BJ (cell line): ENCODE results near the gene KDM5B. TPM values are rescaled to one million over a fixed set of nuclear protein-coding genes. Genes with fewer than 3 reads are reported as not detected.

Source experiments
- CTCF ChIA-PET: fragments of 350-600 bp; formaldehyde crosslinking; extraction: SDS; loops from one replicate; lab custom pipeline; 2021; ENCODE audit warnings: antibody characterized with exemption, inconsistent platforms; lab: Yijun Ruan, JAX
- POLR2A ChIA-PET: fragments of 300-600 bp; sonication (Branson Sonifier 250); formaldehyde crosslinking; extraction: SDS; loops from one replicate; lab custom pipeline; 2021; ENCODE audit warnings: antibody characterized with exemption; lab: Charles Lee
- DNase-seq: peaks from one replicate; pipeline ENCODE4 v3.0.0-alpha.2; 2011; ENCODE audit warnings: low read depth
- H3K27me3 ChIP-seq: 2 replicates; pipeline ENCODE4 v1.6.0; 2011; ENCODE audit warnings: low read length; ENCODE audit not compliant: control insufficient read depth, insufficient read depth
- H3K36me3 ChIP-seq: 2 replicates; pipeline ENCODE4 v1.5.1; 2011; ENCODE audit warnings: low read length; ENCODE audit not compliant: control insufficient read depth, insufficient read depth
- H3K4me3 ChIP-seq: 2 replicates; pipeline ENCODE4 v1.5.1; 2011; ENCODE audit warnings: low read depth, mild to moderate bottlenecking, control low read depth, low read length
- CTCF ChIP-seq: IDR thresholded peaks from 2 replicates; pipeline ENCODE4 v1.5.1; 2011; ENCODE audit warnings: low read depth, mild to moderate bottlenecking, control low read depth, inconsistent platforms, low read length, moderate library complexity; ENCODE audit not compliant: insufficient read depth
- polyA plus RNA-seq: library from polyadenylated mRNA; depleted of rRNA; stranded (reverse); fragments of >200 nt; gene quantifications from 2 replicates; pipeline ENCODE4 v1.2.3, GENCODE V29; 2011

Gene KDM5B
- polyA plus RNA-seq, 1 experiment = 39.6 TPM

GRCh38 chr1:202791077-202791747 lies 17.0 kb downstream of the KDM5B start:
- no peaks in the 10 kb centered on the region for H3K27me3 ChIP-seq
- no peak overlapping the region for H3K4me3 ChIP-seq
- CTCF ChIA-PET = no interaction called here
- no peak for DNase-seq
- no peak for TF ChIP-seq CTCF
- POLR2A ChIA-PET = interaction anchor here (0.7 kb wide), 1 partner anchor 10 kb away, joined by 3 read pairs; no protein-coding TSS in a partner anchor
- peaks cover 3% of the 10 kb centered on the region; the same call in 1 of the 2 replicates for H3K36me3 ChIP-seq

- ChIA-PET POLR2A (no interaction called here), CTCF (no interaction called here)
- no peaks in the 10 kb centered on the region for H3K27me3 ChIP-seq
- H3K36me3 ChIP-seq = no peaks in the 10 kb centered on the region
- TF ChIP-seq CTCF = no peak
- no peak overlapping the region for H3K4me3 ChIP-seq
- DNase-seq = no peak
Measured at GRCh38 chr1:202788800-202789199, 19.4 kb downstream of the KDM5B start.

DNA sequence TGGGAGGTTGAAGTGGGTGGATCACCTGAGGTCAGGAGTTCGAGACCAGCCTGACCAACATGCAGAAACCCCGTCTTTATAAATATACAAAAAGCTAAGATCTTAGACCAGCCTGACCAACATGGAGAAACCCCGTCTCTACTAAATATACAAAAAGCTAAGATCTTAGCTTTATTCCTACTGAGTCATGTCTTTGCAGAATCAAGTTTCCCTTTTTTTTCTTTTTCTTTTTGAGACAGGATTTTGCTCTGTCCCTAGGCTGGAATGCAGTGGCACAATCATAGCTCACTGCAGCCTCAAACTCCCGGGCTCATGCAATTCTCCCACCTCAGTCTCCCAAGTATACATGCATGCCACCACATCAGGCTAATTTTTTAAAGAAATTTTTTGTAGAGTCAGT lies 21.4 kb downstream of the KDM5B start:
- ChIA-PET CTCF (no interaction called here), POLR2A (no interaction called here)
- Histone ChIP-seq H3K36me3 (no peaks in the 10 kb centered on the region), H3K27me3 (no peaks in the 10 kb centered on the region), H3K4me3 (no peak overlapping the region)
- DNase-seq = no peak
- TF ChIP-seq CTCF = no peak

GRCh38 chr1:202781180-202781579 lies 27.0 kb downstream of the KDM5B start:
- Histone ChIP-seq H3K36me3 (peaks cover 1% of the 10 kb centered on the region), H3K4me3 (no peak overlapping the region), H3K27me3 (no peaks in the 10 kb centered on the region)
- TF ChIP-seq CTCF = no peak
- POLR2A ChIA-PET = no interaction called here
- CTCF ChIA-PET = interaction anchor here (0.6 to 1.8 kb wide), 3 partner anchors 9 to 613 kb away, joined by 3 to 4 read pairs (median 4); no protein-coding TSS in a partner anchor
- no peak for DNase-seq

DNA sequence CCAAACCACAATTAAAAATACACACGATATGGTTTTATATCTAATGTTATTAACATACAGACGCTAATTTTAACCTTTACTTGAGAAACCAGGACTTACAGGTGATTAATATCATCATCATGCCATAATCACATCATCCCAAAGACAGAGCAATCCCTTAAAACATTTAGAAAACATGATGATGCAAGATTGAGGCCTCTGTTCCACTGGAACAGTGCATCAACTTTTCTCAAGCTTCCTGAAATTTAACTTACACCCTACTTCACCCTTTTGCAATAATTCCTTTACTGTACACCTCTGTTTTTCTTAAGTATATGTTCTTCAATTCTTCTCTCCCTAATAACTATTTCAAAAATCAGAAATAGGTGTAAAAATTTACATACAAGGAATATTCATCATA lies 38.1 kb downstream of the KDM5B start:
- ChIA-PET CTCF (no interaction called here), POLR2A (interaction anchor here (0.6 kb wide), 1 partner anchor 26 kb away, joined by 5 read pairs; no protein-coding TSS in a partner anchor)
- Histone ChIP-seq H3K27me3 (no peaks in the 10 kb centered on the region), H3K36me3 (peaks cover 12% of the 10 kb centered on the region), H3K4me3 (no peak overlapping the region)
- no peak for TF ChIP-seq CTCF
- no peak for DNase-seq
